ENCODE results near the gene RPS21. TPM values are rescaled to one million over a fixed set of nuclear protein-coding genes. Genes with fewer than 3 reads are reported as not detected.

RPS21 gene
- total RNA-seq, 1 experiment from 2014 or later, result 2,013 TPM

GRCh38 chr20:62362590-62362940 is 24.3 kb upstream of the RPS21 start:
- in situ Hi-C loops (cut with HindIII; ENCODE audit: low pct_unique_long_range_greater_than_20kb, low sequenced_read_pairs), result no loop called here
- no peak for DNase-seq (ENCODE audit: low read depth)

GRCh38 chr20:62362991-62363919 is 23.6 kb upstream of the RPS21 start:
- DNase-seq (ENCODE audit: low read depth), result peak; percentile 51
- in situ Hi-C loops (cut with HindIII; ENCODE audit: low pct_unique_long_range_greater_than_20kb, low sequenced_read_pairs), result no loop called here

- in situ Hi-C loops (cut with HindIII; ENCODE audit: low pct_unique_long_range_greater_than_20kb, low sequenced_read_pairs), result no loop called here
- peak; percentile 49 for DNase-seq (ENCODE audit: low read depth)
Measured at GRCh38 chr20:62363920-62364851, 22.7 kb upstream of the RPS21 start.

GRCh38 chr20:62364911-62365736 is 21.8 kb upstream of the RPS21 start:
- in situ Hi-C loops (cut with HindIII; ENCODE audit: low pct_unique_long_range_greater_than_20kb, low sequenced_read_pairs), result no loop called here
- peak; percentile 40 for DNase-seq (ENCODE audit: low read depth)

GRCh38 chr20:62365814-62366369 is 21.0 kb upstream of the RPS21 start:
- in situ Hi-C loops (cut with HindIII; ENCODE audit: low pct_unique_long_range_greater_than_20kb, low sequenced_read_pairs), result no loop called here
- DNase-seq (ENCODE audit: low read depth), result peak; percentile 76

GRCh38 chr20:62366370-62367135 is 20.4 kb upstream of the RPS21 start:
- DNase-seq (ENCODE audit: low read depth), result peak; percentile 46
- in situ Hi-C loops (cut with HindIII; ENCODE audit: low pct_unique_long_range_greater_than_20kb, low sequenced_read_pairs), result no loop called here

- peak; percentile 51 for DNase-seq (ENCODE audit: low read depth)
- in situ Hi-C loops (cut with HindIII; ENCODE audit: low pct_unique_long_range_greater_than_20kb, low sequenced_read_pairs), result no loop called here
Measured at GRCh38 chr20:62367136-62367632, 19.7 kb upstream of the RPS21 start, which contains the start of gene LAMA5. TSS of gene LAMA5 (minus strand) at chr20:62367312. CDS start at chr20:62367245, 67 bp downstream.

- in situ Hi-C loops (cut with HindIII; ENCODE audit: low pct_unique_long_range_greater_than_20kb, low sequenced_read_pairs), result no loop called here
- DNase-seq (ENCODE audit: low read depth), result peak; percentile 28
Measured at GRCh38 chr20:62367633-62368391, 19.1 kb upstream of the RPS21 start.

GRCh38 chr20:62368392-62368975 is 18.4 kb upstream of the RPS21 start:
- peak; percentile 54 for DNase-seq (ENCODE audit: low read depth)
- in situ Hi-C loops (cut with HindIII; ENCODE audit: low pct_unique_long_range_greater_than_20kb, low sequenced_read_pairs), result no loop called here

GRCh38 chr20:62368976-62369814 is 17.7 kb upstream of the RPS21 start:
- peak; percentile 63 for DNase-seq (ENCODE audit: low read depth)
- in situ Hi-C loops (cut with HindIII; ENCODE audit: low pct_unique_long_range_greater_than_20kb, low sequenced_read_pairs), result no loop called here

- DNase-seq (ENCODE audit: low read depth), result no peak
- in situ Hi-C loops (cut with HindIII; ENCODE audit: low pct_unique_long_range_greater_than_20kb, low sequenced_read_pairs), result no loop called here
Measured at GRCh38 chr20:62369815-62370114, 17.1 kb upstream of the RPS21 start.

GRCh38 chr20:62370115-62370806 is 16.6 kb upstream of the RPS21 start:
- DNase-seq (ENCODE audit: low read depth), result peak; percentile 72
- in situ Hi-C loops (cut with HindIII; ENCODE audit: low pct_unique_long_range_greater_than_20kb, low sequenced_read_pairs), result no loop called here

- DNase-seq (ENCODE audit: low read depth), result no peak
Measured at GRCh38 chr20:62370807-62371587, 15.9 kb upstream of the RPS21 start.

GRCh38 chr20:62371588-62372041 is 15.3 kb upstream of the RPS21 start:
- no peak for DNase-seq (ENCODE audit: low read depth)
- in situ Hi-C loops (cut with HindIII; ENCODE audit: low pct_unique_long_range_greater_than_20kb, low sequenced_read_pairs), result no loop called here

More at GRCh38 chr20:62370807-62371587, 15.9 kb upstream of the RPS21 start:
- in situ Hi-C loops (cut with HindIII; ENCODE audit: low pct_unique_long_range_greater_than_20kb, low sequenced_read_pairs), result no loop called here
